HG03025 (cell line): ENCODE data around the gene FMR1.

Experiments used
- ATAC-seq: cut with Tn5 transposase; IDR thresholded peaks from one replicate; pipeline ENCODE4 v1.9.1; 2021; ENCODE audit warnings: mild to moderate bottlenecking, moderate library complexity; ENCODE audit not compliant: unreplicated experiment, low FRiP score

Gene FMR1

GRCh38 chrX:147914591-147914990, 2.9 kb downstream of the FMR1 start:
- ATAC-seq = no peak

GRCh38 chrX:147916375-147916968, 4.8 kb downstream of the FMR1 start:
- ATAC-seq = no peak

GRCh38 chrX:147917700-147918695, 6.3 kb downstream of the FMR1 start:
- ATAC-seq = peak; percentile 79

- no peak for ATAC-seq
These were observed 8.5 kb downstream of the FMR1 start for GRCh38 chrX:147920161-147920666.

- no peak for ATAC-seq
These were observed 11.9 kb downstream of the FMR1 start for GRCh38 chrX:147923605-147924004.

- ATAC-seq = no peak
These were observed 15.5 kb downstream of the FMR1 start for GRCh38 chrX:147927256-147927655.

GRCh38 chrX:147933815-147934214, 22.1 kb downstream of the FMR1 start:
- ATAC-seq = no peak

GRCh38 chrX:147935156-147935758, 23.5 kb downstream of the FMR1 start:
- no peak for ATAC-seq

- ATAC-seq = no peak
These were observed 33.6 kb downstream of the FMR1 start for GRCh38 chrX:147945286-147945685.

GRCh38 chrX:147948531-147948930, 36.8 kb downstream of the FMR1 start:
- ATAC-seq = no peak

- no peak for ATAC-seq
These were observed 38.6 kb downstream of the FMR1 start for GRCh38 chrX:147950352-147950751.

- no peak for ATAC-seq
These were observed 42.3 kb downstream of the FMR1 start for GRCh38 chrX:147953976-147954375.

GRCh38 chrX:147957291-147957690, 45.6 kb downstream of the FMR1 start:
- ATAC-seq = no peak

GRCh38 chrX:147958291-147958690, 46.6 kb downstream of the FMR1 start:
- ATAC-seq = no peak

- ATAC-seq = no peak
These were observed 49.0 kb downstream of the FMR1 start for GRCh38 chrX:147960722-147961121.

- ATAC-seq = no peak
These were observed 50.8 kb downstream of the FMR1 start for GRCh38 chrX:147962476-147962875.

- no peak for ATAC-seq
These were observed 67.2 kb downstream of the FMR1 start for GRCh38 chrX:147978931-147979330.

- no peak for ATAC-seq
These were observed 69.5 kb downstream of the FMR1 start, which contains the start of gene FMR1NB for GRCh38 chrX:147981038-147981752. FMR1NB (plus strand) TSS chrX:147981337; CDS start chrX:147981403, 66 bp downstream.
